NT2/D1 (cell line): ENCODE measurements around the gene TUBA1C.

ENCODE experiments used
- SUZ12 ChIP-seq: IDR thresholded peaks from 2 replicates; pipeline ENCODE4 v1.6.1; 2011; ENCODE audit not compliant: insufficient read length, insufficient read depth; ENCODE audit errors: extremely low read depth
- YY1 ChIP-seq: IDR thresholded peaks from 2 replicates; pipeline ENCODE4 v1.6.1; 2011; ENCODE audit not compliant: insufficient read length, insufficient read depth
- ZNF274 ChIP-seq: IDR thresholded peaks from 2 replicates; pipeline ENCODE4 v1.6.1; 2011; ENCODE audit warnings: mild to moderate bottlenecking, low read depth, low read length

GRCh38 chr12:49294804-49295081 is 29.9 kb downstream of the TUBA1C start:
- TF ChIP-seq ZNF274 (no peak), SUZ12 (no peak), YY1 (no peak)
